Caco-2 (cell line): ENCODE results near the gene WDR45B. TPM values are rescaled to one million over a fixed set of nuclear protein-coding genes. Genes with fewer than 3 reads are reported as not detected.
"Not testable (repeated sequence)": the region's sequence is repeated elsewhere in the genome, so short reads cannot be mapped to it uniquely, and the experiment has no call there.

Experiments
- BruUV-seq: library from RNA; stranded (reverse); fragments of 400-500 nt; replicated peaks from 2 replicates; lab custom pipeline; 2021; lab: Mats Ljungman, UMichigan
- CTCF ChIA-PET: fragments of 300-600 bp; sonication (Branson Sonifier 250); formaldehyde crosslinking; loops from one replicate; lab custom pipeline; 2022; ENCODE audit warnings: antibody characterized with exemption; lab: Charles Lee
- POLR2A ChIA-PET: fragments of 300-600 bp; sonication (Branson Sonifier 250); formaldehyde crosslinking; loops from one replicate; lab custom pipeline; 2022; ENCODE audit warnings: antibody characterized with exemption; lab: Charles Lee
- DNase-seq, 2 experiments: peaks; one replicate each; pipeline versions ENCODE4 v3.0.0 to v3.0.0-alpha.2; 2020 to 2022
- H3K27me3 ChIP-seq: replicated peaks from 2 replicates; pipeline ENCODE4 v1.6.0; 2011; ENCODE audit warnings: low read length; ENCODE audit not compliant: control insufficient read depth, insufficient read depth
- H3K36me3 ChIP-seq: 2 replicates; pipeline ENCODE4 v1.5.1; 2011; ENCODE audit warnings: low read length; ENCODE audit not compliant: control insufficient read depth, insufficient read depth
- H3K4me1 ChIP-seq: fragments of 250-450 bp; sonication (Bioruptor Pico); 2 replicates; pipeline ENCODE4 v1.5.1; 2020; ENCODE audit warnings: mild to moderate bottlenecking
- H3K4me3 ChIP-seq: 2 replicates; pipeline ENCODE4 v1.5.1; 2011; ENCODE audit warnings: low read depth, mild to moderate bottlenecking, control low read depth, low read length
- H3K9me3 ChIP-seq: fragments of 250-450 bp; sonication (Bioruptor Pico); 2 replicates; pipeline ENCODE4 v1.5.1; 2020; ENCODE audit warnings: mild to moderate bottlenecking, moderate library complexity
- H3K27ac Mint-ChIP-seq: one replicate; pipeline ENCODE4 v1.8.0; 2022; ENCODE audit warnings: mixed read lengths; ENCODE audit not compliant: unreplicated experiment
- H3K27me3 Mint-ChIP-seq: one replicate; pipeline ENCODE4 v1.8.0; 2022; ENCODE audit warnings: mixed read lengths; ENCODE audit not compliant: insufficient read depth, unreplicated experiment
- H3K36me3 Mint-ChIP-seq: one replicate; pipeline ENCODE4 v1.8.0; 2022; ENCODE audit warnings: mild to moderate bottlenecking, mixed read lengths; ENCODE audit not compliant: insufficient read depth, unreplicated experiment
- H3K4me1 Mint-ChIP-seq: one replicate; pipeline ENCODE4 v1.8.0; 2022; ENCODE audit warnings: low read depth, mixed read lengths; ENCODE audit not compliant: unreplicated experiment
- H3K4me3 Mint-ChIP-seq: one replicate; pipeline ENCODE4 v1.8.0; 2022; ENCODE audit warnings: mild to moderate bottlenecking, moderate library complexity, mixed read lengths; ENCODE audit not compliant: unreplicated experiment
- H3K9me3 Mint-ChIP-seq: one replicate; pipeline ENCODE4 v1.8.0; 2022; ENCODE audit warnings: mixed read lengths; ENCODE audit not compliant: unreplicated experiment
- CTCF ChIP-seq, 2 experiments: fragments of 200-600 bp in 1 of 2; IDR thresholded peaks; 1 replicate in 1 of 2; 2 replicates in 1 of 2; pipeline versions ENCODE4 v1.5.1 to v1.8.0; 2011 to 2022; ENCODE audit warnings: antibody characterized with exemption in 1 of 2, control low read depth in 1 of 2, inconsistent platforms in 1 of 2, low read depth in 1 of 2, low read length in 1 of 2, mild to moderate bottlenecking in 1 of 2, moderate library complexity in 1 of 2; ENCODE audit not compliant: insufficient read depth in 1 of 2, severe bottlenecking in 1 of 2, unreplicated experiment in 1 of 2
- intact Hi-C: fragments of 100-400 bp; cut with micrococcal nuclease; formaldehyde crosslinking; loops from one replicate; pipeline ENCODE4 v1.10.0; 2022; ENCODE audit not compliant: unreplicated experiment
- total RNA-seq: library from RNA; stranded (reverse); gene quantifications from 2 replicates; pipeline ENCODE4 v1.2.3, GENCODE V29; 2022

The WDR45B gene
- total RNA-seq, 1 experiment from 2014 or later: 106 TPM

- DNase-seq: no peak
- Histone ChIP-seq H3K27me3 (no peaks in the 10 kb centered on the region), H3K4me3 (no peak overlapping the region), H3K36me3 (no peaks in the 10 kb centered on the region), H3K4me1 (no peaks in the 10 kb centered on the region), H3K9me3 (no peaks in the 10 kb centered on the region)
- ChIA-PET CTCF (no interaction called here), POLR2A (no interaction called here)
- intact Hi-C loops: no loop called here
- H3K27ac Mint-ChIP-seq: no peak overlapping the region
- H3K4me3 Mint-ChIP-seq: no peak overlapping the region
- BruUV-seq: no TSS peak
- H3K4me1 Mint-ChIP-seq: peaks cover 8% of the 10 kb centered on the region
- no peaks in the 10 kb centered on the region for H3K36me3 Mint-ChIP-seq
- no peaks in the 10 kb centered on the region for H3K9me3 Mint-ChIP-seq
- H3K27me3 Mint-ChIP-seq: no peaks in the 10 kb centered on the region
- no peak for TF ChIP-seq CTCF (IDR thresholded peaks at IDR 0.05; ENCODE audit: insufficient read depth in 1 of 2, low read depth in 1 of 2, low read length in 1 of 2, severe bottlenecking in 1 of 2, unreplicated experiment in 1 of 2)
Observed at GRCh38 chr17:82655523-82655922, 7.3 kb upstream of the WDR45B start.

- Histone ChIP-seq H3K27me3 (no peaks in the 10 kb centered on the region), H3K4me1 (no peaks in the 10 kb centered on the region), H3K4me3 (no peak overlapping the region), H3K9me3 (no peaks in the 10 kb centered on the region), H3K36me3 (no peaks in the 10 kb centered on the region)
- H3K4me1 Mint-ChIP-seq: peaks cover 8% of the 10 kb centered on the region
- TF ChIP-seq CTCF (IDR thresholded peaks at IDR 0.05; ENCODE audit: insufficient read depth in 1 of 2, low read depth in 1 of 2, low read length in 1 of 2, severe bottlenecking in 1 of 2, unreplicated experiment in 1 of 2): no peak
- no peak for DNase-seq
- H3K4me3 Mint-ChIP-seq: no peak overlapping the region
- CTCF ChIA-PET: no interaction called here
- POLR2A ChIA-PET: no interaction called here
- no peaks in the 10 kb centered on the region for H3K36me3 Mint-ChIP-seq
- intact Hi-C loops: no loop called here
- no peaks in the 10 kb centered on the region for H3K27me3 Mint-ChIP-seq
- BruUV-seq: no TSS peak
- no peak overlapping the region for H3K27ac Mint-ChIP-seq
- no peaks in the 10 kb centered on the region for H3K9me3 Mint-ChIP-seq
Observed at GRCh38 chr17:82655038-82655479, 6.8 kb upstream of the WDR45B start.

GRCh38 chr17:82654611-82655010, 6.4 kb upstream of the WDR45B start:
- H3K27ac Mint-ChIP-seq, H3K36me3 Mint-ChIP-seq, CTCF ChIA-PET, DNase-seq, H3K4me1 ChIP-seq, H3K36me3 ChIP-seq, H3K9me3 Mint-ChIP-seq, H3K27me3 ChIP-seq, POLR2A ChIA-PET, H3K27me3 Mint-ChIP-seq, H3K4me3 ChIP-seq, H3K4me1 Mint-ChIP-seq, H3K9me3 ChIP-seq, intact Hi-C loops, H3K4me3 Mint-ChIP-seq, BruUV-seq: not testable (repeated sequence)
